ENCODE data around the gene PCMT1.

The PCMT1 gene

DNA sequence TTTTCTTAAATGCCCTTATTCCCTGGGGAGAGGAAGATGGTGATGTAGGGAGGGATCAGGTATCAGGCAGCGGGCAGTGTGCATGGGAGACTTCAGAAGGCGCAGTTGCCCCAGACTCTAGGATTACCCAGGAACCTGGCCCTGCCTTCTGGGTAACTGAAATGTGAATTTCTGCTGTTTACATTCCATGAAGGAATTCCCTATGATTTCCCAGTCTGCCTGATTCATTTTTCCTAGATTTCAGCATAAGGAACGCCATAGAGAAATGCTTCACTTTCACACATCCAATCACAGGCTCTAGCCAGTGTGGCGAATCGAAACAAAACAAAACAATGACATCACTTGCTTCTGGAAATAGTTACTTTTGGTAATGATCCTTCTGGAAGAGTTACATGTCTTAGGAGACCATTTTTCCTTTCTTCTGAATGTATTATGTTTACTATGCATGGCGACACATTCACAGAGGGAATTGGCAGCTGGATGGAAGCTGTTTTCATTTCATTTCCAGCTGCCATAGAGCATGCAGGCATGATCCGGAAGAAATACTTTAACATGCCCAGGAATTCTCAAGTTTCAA lies 81.3 kb downstream of the PCMT1 start:
- H3K4me3 ChIP-seq (ENCODE audit: low read depth, low read length) = no peak overlapping the region
- in situ Hi-C loops (cut with HindIII; ENCODE audit: low sequenced_read_pairs) = no loop called here
- TF ChIP-seq, protein P1, sequence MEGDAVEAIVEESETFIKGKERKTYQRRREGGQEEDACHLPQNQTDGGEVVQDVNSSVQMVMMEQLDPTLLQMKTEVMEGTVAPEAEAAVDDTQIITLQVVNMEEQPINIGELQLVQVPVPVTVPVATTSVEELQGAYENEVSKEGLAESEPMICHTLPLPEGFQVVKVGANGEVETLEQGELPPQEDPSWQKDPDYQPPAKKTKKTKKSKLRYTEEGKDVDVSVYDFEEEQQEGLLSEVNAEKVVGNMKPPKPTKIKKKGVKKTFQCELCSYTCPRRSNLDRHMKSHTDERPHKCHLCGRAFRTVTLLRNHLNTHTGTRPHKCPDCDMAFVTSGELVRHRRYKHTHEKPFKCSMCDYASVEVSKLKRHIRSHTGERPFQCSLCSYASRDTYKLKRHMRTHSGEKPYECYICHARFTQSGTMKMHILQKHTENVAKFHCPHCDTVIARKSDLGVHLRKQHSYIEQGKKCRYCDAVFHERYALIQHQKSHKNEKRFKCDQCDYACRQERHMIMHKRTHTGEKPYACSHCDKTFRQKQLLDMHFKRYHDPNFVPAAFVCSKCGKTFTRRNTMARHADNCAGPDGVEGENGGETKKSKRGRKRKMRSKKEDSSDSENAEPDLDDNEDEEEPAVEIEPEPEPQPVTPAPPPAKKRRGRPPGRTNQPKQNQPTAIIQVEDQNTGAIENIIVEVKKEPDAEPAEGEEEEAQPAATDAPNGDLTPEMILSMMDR (IDR thresholded peaks at IDR 0.05; ENCODE audit: low read depth, low read length, missing control alignments) = no peak
- DNase-seq (ENCODE audit: low read depth) = no peak

DNA sequence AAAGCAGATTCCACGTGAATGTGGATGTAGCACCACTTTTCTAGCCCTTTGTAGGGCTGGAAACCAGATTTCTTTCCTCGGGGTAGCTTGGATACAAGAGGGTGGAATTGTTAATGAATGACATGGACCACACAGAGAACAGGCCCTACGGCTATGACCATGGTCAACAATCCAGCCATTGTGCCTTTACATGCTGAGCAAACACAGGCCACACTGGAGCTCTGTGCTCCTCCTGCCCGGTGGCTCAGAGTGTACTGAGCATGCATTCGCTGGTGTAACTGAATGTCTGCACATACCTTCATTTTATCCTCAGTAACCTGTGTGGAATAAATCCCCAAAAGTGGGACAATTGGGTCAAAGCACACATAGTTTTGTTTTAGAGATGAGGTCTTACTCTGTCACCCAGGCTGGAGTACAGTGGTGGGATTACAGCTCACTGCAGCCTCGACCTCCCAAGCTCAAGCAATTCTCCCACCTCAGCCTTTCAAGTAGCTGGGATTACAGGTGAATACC lies 81.8 kb downstream of the PCMT1 start:
- no peak for DNase-seq (ENCODE audit: low read depth)
- TF ChIP-seq, protein P1 (IDR thresholded peaks at IDR 0.05; ENCODE audit: low read depth, low read length, missing control alignments) = no peak
- in situ Hi-C loops (cut with HindIII; ENCODE audit: low sequenced_read_pairs) = no loop called here
- no peak overlapping the region for H3K4me3 ChIP-seq (ENCODE audit: low read depth, low read length)

DNA sequence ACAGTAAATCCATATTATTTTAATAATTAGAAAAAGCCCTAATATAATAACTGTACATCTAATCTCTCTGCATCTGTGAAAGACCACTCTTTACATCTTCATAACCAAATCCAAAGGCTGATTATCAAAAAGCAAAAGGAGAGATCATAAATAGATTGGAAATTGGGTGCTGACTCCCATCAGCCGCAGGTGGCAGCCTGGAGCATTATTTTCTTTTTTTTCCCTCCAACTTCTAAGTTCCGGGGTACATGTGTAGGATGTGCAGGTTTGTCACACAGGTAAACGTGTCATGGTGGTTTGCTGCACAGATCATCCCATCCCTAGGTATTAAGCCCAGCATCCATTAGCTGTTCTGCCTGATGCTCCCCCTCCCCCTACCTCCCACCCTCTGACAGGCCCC lies 84.1 kb downstream of the PCMT1 start:
- TF ChIP-seq, protein P1 (IDR thresholded peaks at IDR 0.05; ENCODE audit: low read depth, low read length, missing control alignments) = no peak
- H3K4me3 ChIP-seq (ENCODE audit: low read depth, low read length) = no peak overlapping the region
- no peak for DNase-seq (ENCODE audit: low read depth)
- in situ Hi-C loops (cut with HindIII; ENCODE audit: low sequenced_read_pairs) = no loop called here

DNA sequence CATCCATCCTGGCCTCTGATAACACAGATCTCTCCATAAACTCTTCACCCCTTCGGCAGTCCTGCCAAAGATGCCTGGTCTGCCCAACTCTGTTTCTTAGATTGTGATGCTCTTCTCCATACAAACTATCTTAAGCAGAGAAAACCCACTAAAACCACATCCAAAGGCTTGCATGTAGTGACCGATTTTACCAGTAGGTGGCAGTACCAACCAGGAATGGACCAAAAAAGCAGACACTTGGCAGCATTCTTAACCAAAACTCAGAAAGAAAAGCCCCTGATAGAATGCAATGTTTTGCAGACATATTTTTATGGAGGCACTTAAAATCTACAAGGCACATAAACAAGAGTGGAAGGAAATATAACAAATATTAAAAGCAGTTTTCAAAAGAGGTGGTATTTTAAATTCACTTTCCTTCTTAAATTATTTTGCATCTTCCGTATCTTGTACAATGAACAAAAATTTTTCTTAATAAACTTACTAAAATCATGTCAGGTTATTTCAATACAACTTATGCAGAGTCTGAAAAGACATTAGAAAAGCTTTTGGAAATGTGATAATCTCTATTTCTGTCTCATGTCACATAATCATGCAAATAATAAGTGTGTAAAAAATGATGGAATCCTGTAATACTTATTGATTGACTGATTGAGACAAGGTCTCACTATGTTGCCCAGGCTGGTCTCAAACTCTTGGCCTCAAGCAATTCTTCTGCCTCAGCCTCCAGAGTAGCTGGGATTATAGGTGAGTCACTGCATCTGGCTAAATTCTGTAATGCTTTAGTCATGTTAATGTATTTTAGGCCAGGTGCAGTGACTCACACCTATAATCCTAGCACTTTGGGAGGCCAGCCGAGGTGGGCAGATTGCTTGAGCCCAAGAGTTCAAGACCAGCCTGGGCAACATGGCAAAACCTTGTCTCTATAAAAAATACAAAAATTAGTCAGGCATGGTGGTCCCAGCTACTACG lies 85.3 kb downstream of the PCMT1 start:
- TF ChIP-seq, protein P1 (IDR thresholded peaks at IDR 0.05; ENCODE audit: low read depth, low read length, missing control alignments) = peak; percentile 84
- no peak overlapping the region for H3K4me3 ChIP-seq (ENCODE audit: low read depth, low read length)
- DNase-seq (ENCODE audit: low read depth) = peak; percentile 64
- in situ Hi-C loops (cut with HindIII; ENCODE audit: low sequenced_read_pairs) = no loop called here

DNA sequence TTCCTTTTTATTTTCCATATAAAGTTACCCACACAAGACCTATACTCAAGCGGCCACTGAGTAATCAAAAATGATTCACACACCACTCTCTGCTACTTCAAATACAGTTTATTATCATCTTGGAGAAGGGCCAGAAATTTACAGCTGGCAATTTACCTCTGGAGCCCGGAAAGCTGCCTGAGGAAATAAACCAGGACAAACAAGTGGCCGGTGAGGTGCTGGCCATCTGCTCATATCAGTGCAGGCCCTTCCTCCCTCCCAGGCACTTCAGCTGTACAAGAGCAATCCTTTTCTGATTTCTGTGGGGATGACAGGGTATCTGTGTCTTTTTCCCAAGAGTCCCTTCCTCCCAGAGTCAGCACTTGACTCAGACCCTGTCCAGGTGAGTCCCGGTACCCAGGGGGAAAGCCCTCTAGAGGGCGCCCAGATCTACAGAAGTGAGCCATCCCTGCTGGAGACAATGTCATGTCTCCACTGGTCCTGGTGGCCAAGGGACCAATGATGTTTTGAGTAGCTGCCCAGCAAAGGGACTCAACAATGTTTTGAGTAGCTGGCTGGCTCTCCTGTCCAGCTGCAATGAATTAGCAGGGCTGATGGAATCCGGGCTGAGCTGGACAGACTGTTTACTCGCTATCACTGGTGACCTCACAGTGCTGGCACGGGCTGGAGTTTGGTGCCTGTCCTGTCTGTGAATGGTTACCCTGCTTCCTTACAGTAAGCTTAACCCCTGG lies 91.0 kb downstream of the PCMT1 start:
- DNase-seq (ENCODE audit: low read depth) = no peak
- TF ChIP-seq, protein P1 (IDR thresholded peaks at IDR 0.05; ENCODE audit: low read depth, low read length, missing control alignments) = peak; percentile 80
- no peak overlapping the region for H3K4me3 ChIP-seq (ENCODE audit: low read depth, low read length)
- in situ Hi-C loops (cut with HindIII; ENCODE audit: low sequenced_read_pairs) = no loop called here

DNA sequence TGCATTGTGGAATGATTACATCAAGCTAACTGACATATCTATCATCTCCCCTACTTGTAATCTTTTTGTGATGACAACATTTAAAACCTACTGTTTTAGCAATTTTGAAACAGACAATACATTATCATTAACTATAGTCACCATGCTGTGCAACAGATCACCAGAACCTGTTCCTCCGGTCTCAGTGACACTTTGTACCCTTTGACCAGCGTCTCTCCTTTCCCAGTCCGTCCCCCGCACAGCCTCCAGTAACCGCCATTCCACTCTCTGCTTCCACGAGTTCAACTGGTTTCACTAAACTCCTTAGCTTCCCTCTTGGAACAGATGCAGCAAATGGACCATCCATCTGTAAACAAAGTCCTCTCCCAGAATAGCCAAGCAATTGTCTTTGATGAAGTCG lies 92.8 kb downstream of the PCMT1 start:
- in situ Hi-C loops (cut with HindIII; ENCODE audit: low sequenced_read_pairs) = no loop called here
- TF ChIP-seq, protein P1 (IDR thresholded peaks at IDR 0.05; ENCODE audit: low read depth, low read length, missing control alignments) = no peak
- no peak overlapping the region for H3K4me3 ChIP-seq (ENCODE audit: low read depth, low read length)
- no peak for DNase-seq (ENCODE audit: low read depth)

Measured in astrocyte of the cerebellum (primary cell).